RWPE2 (cell line): ENCODE data around the gene PCBP1.
"Not testable (repeated sequence)": the region's sequence is repeated elsewhere in the genome, so short reads cannot be mapped to it uniquely, and the experiment has no call there.

Experiments
- ATAC-seq: fragments of 200-7000 bp; cut with Tn5 transposase; 3 replicates; pipeline ENCODE4 v1.9.1; 2021; ENCODE audit warnings: low read depth
- DNase-seq: peaks from one replicate; pipeline ENCODE4 v3.0.0-alpha.2; 2020; ENCODE audit warnings: low spot score
- H3K27ac ChIP-seq: fragments of 450-650 bp; 2 replicates; pipeline ENCODE4 v1.5.1; 2017; ENCODE audit warnings: mild to moderate bottlenecking; ENCODE audit not compliant: poor library complexity, severe bottlenecking
- H3K27me3 ChIP-seq: fragments of 250-450 bp; sonication (Bioruptor Pico); 2 replicates; pipeline ENCODE4 v1.5.1; 2021; ENCODE audit warnings: mild to moderate bottlenecking, moderate library complexity; ENCODE audit not compliant: insufficient read depth, poor library complexity, severe bottlenecking
- H3K36me3 ChIP-seq: fragments of 250-450 bp; sonication (Bioruptor Pico); 2 replicates; pipeline ENCODE4 v1.5.1; 2020; ENCODE audit warnings: low read depth, mild to moderate bottlenecking, moderate library complexity
- H3K4me1 ChIP-seq: fragments of 250-450 bp; sonication (Bioruptor Pico); 2 replicates; pipeline ENCODE4 v1.5.1; 2021; ENCODE audit warnings: mild to moderate bottlenecking, moderate library complexity; ENCODE audit not compliant: insufficient read depth, poor library complexity, severe bottlenecking
- H3K4me3 ChIP-seq: fragments of 250-450 bp; sonication (Bioruptor Pico); 2 replicates; pipeline ENCODE4 v1.5.1; 2021; ENCODE audit warnings: mild to moderate bottlenecking, moderate library complexity; ENCODE audit not compliant: severe bottlenecking
- H3K9me3 ChIP-seq: fragments of 250-450 bp; sonication (Bioruptor Pico); 2 replicates; pipeline ENCODE4 v1.5.1; 2021; ENCODE audit warnings: mild to moderate bottlenecking, moderate library complexity; ENCODE audit not compliant: severe bottlenecking
- TF ChIP-seq, protein P1 (sequence below): fragments of 450-650 bp; IDR thresholded peaks from one replicate; pipeline ENCODE4 v1.5.1; 2017; ENCODE audit warnings: mild to moderate bottlenecking, moderate library complexity; ENCODE audit not compliant: poor library complexity, severe bottlenecking

PCBP1 gene

DNA sequence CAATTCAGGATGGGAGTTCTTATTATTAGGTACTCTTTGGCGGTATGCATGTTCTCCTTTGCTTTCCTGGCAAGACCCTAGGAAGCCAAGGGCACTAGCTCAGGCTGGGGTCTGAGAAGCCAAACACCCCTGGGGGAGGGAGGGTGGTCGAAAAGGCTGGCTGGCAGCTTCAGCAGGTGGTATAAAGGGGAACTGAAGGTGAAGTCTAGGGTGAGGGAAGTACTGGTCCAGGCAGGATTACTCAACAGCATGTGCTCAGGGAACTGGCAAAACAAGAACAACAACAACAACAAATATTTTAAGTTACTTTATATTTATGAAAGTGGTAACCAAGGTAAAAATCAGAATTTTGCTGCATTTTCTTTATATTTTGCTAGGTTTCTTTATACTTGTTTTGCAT lies 40.7 kb upstream of the PCBP1 start:
- Histone ChIP-seq H3K36me3 (peaks cover 15% of the 10 kb centered on the region), H3K4me1 (no peaks in the 10 kb centered on the region)

DNA sequence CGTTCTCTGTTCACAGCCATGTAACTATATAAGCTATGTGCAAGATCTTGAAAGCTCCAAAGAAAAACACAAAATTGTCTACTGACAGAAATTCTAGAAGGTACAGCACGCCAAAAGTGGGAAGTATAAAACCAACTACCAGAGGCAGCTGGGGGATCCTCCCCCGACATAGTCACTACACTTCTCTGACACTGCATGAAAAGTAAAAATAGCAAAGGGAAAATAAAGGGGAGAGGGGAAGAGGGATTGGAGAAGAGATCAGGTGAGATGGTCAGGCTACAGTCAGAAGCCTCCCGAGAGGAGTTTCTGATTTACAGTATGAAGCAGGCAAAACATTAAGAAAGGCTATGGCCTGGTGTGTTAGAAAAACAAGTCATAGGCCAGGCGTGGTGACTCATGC lies 39.8 kb upstream of the PCBP1 start:
- Histone ChIP-seq H3K36me3 (peaks cover 15% of the 10 kb centered on the region), H3K4me1 (no peaks in the 10 kb centered on the region), H3K27me3 (no peaks in the 10 kb centered on the region), H3K9me3 (no peaks in the 10 kb centered on the region), H3K4me3 (no peak overlapping the region), H3K27ac (no peak overlapping the region)
- DNase-seq (no peak), ATAC-seq (no peak)
- TF ChIP-seq, protein P1, sequence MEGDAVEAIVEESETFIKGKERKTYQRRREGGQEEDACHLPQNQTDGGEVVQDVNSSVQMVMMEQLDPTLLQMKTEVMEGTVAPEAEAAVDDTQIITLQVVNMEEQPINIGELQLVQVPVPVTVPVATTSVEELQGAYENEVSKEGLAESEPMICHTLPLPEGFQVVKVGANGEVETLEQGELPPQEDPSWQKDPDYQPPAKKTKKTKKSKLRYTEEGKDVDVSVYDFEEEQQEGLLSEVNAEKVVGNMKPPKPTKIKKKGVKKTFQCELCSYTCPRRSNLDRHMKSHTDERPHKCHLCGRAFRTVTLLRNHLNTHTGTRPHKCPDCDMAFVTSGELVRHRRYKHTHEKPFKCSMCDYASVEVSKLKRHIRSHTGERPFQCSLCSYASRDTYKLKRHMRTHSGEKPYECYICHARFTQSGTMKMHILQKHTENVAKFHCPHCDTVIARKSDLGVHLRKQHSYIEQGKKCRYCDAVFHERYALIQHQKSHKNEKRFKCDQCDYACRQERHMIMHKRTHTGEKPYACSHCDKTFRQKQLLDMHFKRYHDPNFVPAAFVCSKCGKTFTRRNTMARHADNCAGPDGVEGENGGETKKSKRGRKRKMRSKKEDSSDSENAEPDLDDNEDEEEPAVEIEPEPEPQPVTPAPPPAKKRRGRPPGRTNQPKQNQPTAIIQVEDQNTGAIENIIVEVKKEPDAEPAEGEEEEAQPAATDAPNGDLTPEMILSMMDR = no peak

More for the DNA sequence above, 40.7 kb upstream of the PCBP1 start:
- TF ChIP-seq, protein P1 = no peak
- no peak for ATAC-seq
- no peaks in the 10 kb centered on the region for H3K9me3 ChIP-seq
- no peak overlapping the region for H3K27ac ChIP-seq
- DNase-seq = no peak
- no peaks in the 10 kb centered on the region for H3K27me3 ChIP-seq
- no peak overlapping the region for H3K4me3 ChIP-seq

DNA sequence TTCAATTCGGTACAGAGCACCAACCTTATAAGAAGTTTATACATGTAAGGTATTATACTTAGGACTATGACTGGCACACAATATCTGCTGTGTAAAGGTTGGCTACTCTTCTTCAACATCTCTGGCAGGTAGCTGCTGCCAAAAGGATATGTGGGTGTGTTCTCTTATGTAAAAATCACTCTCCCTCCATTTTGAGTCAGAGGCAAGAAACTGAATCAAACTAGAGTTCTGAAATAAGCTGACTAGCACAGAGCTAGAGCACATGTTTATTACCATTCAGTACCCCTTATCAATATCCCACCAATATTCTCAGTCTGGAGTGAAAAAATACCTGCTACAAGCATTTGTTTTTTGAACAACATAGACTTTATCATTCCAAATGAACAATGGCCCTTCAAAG lies 38.0 kb upstream of the PCBP1 start:
- Histone ChIP-seq H3K4me3 (no peak overlapping the region), H3K9me3 (no peaks in the 10 kb centered on the region), H3K4me1 (no peaks in the 10 kb centered on the region), H3K27ac (no peak overlapping the region), H3K36me3 (peaks cover 15% of the 10 kb centered on the region), H3K27me3 (no peaks in the 10 kb centered on the region)
- TF ChIP-seq, protein P1 = no peak
- no peak for DNase-seq
- ATAC-seq = no peak

DNA sequence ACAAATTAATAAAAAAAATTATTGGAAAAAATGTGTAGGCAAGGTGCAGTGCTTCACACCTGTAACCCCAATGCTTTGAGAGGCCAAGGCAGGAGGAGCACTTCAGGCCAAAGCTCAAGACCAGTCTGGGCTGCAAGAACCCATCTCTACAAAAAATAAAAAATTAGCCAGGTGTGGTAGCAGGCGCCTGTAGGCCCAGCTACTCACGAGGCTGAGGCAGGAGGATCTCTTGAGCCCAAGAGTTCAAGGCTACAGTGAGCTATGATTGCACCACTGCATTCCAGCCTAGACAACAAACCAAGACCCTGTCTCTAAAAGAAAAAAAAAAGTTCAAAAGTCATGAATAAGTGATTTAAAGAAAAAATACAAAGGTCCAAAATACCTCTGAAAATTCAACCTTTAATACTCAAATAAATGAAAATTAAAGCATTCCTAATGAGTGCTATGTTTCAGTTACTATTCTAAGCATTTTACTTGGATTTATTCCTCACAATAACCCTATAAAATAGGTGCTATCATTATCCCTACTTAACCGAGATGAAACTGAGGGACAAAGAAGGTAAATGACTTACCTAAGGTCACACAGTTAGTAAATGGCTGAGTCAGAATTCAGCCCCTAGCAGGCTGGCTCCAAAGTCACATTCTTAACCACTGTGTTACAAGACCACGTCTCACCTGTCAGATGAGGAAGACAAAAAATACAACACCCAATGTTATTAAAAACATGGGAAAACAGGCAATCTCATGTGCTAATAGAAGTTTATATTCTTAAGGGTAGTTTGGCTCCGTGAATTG lies 36.4 kb upstream of the PCBP1 start:
- Histone ChIP-seq H3K9me3 (no peaks in the 10 kb centered on the region), H3K4me1 (no peaks in the 10 kb centered on the region), H3K27ac (no peak overlapping the region), H3K4me3 (no peak overlapping the region), H3K36me3 (peaks cover 22% of the 10 kb centered on the region), H3K27me3 (no peaks in the 10 kb centered on the region)
- TF ChIP-seq, protein P1 = no peak
- no peak for ATAC-seq
- no peak for DNase-seq

DNA sequence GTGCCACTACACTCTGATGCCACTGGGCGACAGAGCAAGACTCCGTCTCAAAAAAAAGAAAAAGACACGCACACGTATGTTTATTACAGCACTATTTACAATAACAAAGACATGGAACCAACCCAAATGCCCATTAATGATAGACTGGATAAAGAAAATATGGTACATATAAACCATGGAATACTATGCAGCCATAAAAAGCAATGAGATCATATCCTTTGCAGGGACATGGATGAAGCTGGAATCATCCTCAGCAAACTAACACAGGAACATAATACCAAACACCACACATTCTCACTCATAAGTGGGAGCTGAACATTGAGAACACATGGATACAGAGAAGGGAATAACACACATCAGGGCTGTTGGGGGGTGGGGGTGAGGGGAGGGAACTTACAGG lies 32.0 kb upstream of the PCBP1 start:
- not testable (repeated sequence) for ATAC-seq, H3K27me3 ChIP-seq, H3K4me1 ChIP-seq, H3K4me3 ChIP-seq, H3K27ac ChIP-seq, DNase-seq, H3K9me3 ChIP-seq
- H3K36me3 ChIP-seq = peaks cover 31% of the 10 kb centered on the region
